T-helper 1 cell treated with Interleukin-12 subunit alpha and Interleukin-12 subunit beta and Interleukin-4 antibody, amounts not matched to agents 30 μg/mL and 1 μg/mL, for 36 hours (primary cell): ENCODE measurements around the gene CACNB2.
"Not testable (repeated sequence)": the region's sequence is repeated elsewhere in the genome, so short reads cannot be mapped to it uniquely, and the experiment has no call there.

Experiments
- H3K27ac Mint-ChIP-seq: one replicate; pipeline ENCODE4 v1.8.0; 2021; ENCODE audit warnings: mild to moderate bottlenecking, mixed read lengths
- H3K27me3 Mint-ChIP-seq: one replicate; pipeline ENCODE4 v1.8.0; 2021; ENCODE audit warnings: low read depth, mixed read lengths
- H3K36me3 Mint-ChIP-seq: one replicate; pipeline ENCODE4 v1.8.0; 2021; ENCODE audit warnings: low read depth, mixed read lengths
- H3K4me1 Mint-ChIP-seq: one replicate; pipeline ENCODE4 v1.8.0; 2021; ENCODE audit warnings: low read depth, mixed read lengths
- H3K4me3 Mint-ChIP-seq: one replicate; pipeline ENCODE4 v1.8.0; 2021; ENCODE audit warnings: mild to moderate bottlenecking, moderate library complexity, mixed read lengths
- H3K9me3 Mint-ChIP-seq: one replicate; pipeline ENCODE4 v1.8.0; 2021; ENCODE audit warnings: mixed read lengths

The CACNB2 gene

DNA sequence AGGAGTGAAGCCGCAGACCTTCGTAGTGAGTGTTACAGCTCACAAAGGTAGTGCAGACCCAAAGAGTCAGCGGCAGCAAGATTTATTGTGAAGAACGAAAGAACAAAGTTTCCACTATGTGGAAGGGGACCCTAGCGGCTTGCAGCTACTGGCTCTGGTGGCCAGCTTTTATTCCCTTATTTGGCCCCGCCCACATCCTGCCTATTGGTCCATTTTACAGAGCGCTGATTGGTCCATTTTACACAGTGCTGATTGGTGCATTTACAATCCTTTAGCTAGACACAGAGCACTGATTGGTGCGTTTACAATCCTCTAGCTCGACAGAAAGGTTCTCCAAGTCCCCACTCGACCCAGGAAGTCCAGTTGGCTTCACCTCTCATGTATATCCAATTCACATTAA lies 446.4 kb downstream of the CACNB2 start:
- H3K36me3 Mint-ChIP-seq = peaks cover 51% of the 10 kb centered on the region
- H3K4me3 Mint-ChIP-seq, H3K27me3 Mint-ChIP-seq, H3K27ac Mint-ChIP-seq: not testable (repeated sequence)
- H3K9me3 Mint-ChIP-seq = peaks cover 16% of the 10 kb centered on the region
- H3K4me1 Mint-ChIP-seq = peaks cover 23% of the 10 kb centered on the region

DNA sequence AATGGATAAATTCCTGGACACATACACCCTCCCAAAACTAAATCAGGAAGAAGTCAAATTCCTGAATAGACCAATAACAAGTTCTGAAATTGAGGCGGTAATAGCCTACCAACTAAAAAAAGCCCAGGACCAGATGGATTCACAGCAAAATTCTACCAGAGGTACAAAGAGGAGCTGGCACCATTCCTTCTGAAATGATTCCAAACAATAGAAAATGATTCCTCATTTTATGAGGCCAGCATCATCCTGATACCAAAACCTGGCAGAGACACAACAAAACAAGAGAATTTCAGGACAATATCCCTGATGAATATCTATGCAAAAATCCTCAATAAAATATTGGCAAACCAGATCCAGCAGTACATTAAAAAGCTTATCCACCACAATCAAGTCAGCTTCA lies 450.9 kb downstream of the CACNB2 start:
- H3K27me3 Mint-ChIP-seq, H3K27ac Mint-ChIP-seq, H3K4me1 Mint-ChIP-seq, H3K4me3 Mint-ChIP-seq: not testable (repeated sequence)
- Mint-ChIP-seq H3K36me3 (peaks cover 37% of the 10 kb centered on the region), H3K9me3 (peaks cover 16% of the 10 kb centered on the region)
